DMS53 treated with DMSO at 0.1 percent for 48 hours (cell line): Measurements from ENCODE around the gene EPHB3.
A peak's percentile ranks its signal among the peaks of the same experiment; 100 is the strongest.

ENCODE experiments used
- DNase-seq: peaks from one replicate; lab custom pipeline; 2025; ENCODE audit not compliant: unreplicated experiment; lab: John Stamatoyannopoulos, UW

EPHB3 gene

GRCh38 chr3:184561061-184561912, at the start of gene EPHB3:
TSS of gene EPHB3 (plus strand) at chr3:184561785. CDS start at chr3:184562236, 451 bp downstream.
- DNase-seq = peak; percentile 93

- no peak for DNase-seq
These were observed 49.0 kb upstream of the EPHB3 start for GRCh38 chr3:184512621-184513020.

DNA sequence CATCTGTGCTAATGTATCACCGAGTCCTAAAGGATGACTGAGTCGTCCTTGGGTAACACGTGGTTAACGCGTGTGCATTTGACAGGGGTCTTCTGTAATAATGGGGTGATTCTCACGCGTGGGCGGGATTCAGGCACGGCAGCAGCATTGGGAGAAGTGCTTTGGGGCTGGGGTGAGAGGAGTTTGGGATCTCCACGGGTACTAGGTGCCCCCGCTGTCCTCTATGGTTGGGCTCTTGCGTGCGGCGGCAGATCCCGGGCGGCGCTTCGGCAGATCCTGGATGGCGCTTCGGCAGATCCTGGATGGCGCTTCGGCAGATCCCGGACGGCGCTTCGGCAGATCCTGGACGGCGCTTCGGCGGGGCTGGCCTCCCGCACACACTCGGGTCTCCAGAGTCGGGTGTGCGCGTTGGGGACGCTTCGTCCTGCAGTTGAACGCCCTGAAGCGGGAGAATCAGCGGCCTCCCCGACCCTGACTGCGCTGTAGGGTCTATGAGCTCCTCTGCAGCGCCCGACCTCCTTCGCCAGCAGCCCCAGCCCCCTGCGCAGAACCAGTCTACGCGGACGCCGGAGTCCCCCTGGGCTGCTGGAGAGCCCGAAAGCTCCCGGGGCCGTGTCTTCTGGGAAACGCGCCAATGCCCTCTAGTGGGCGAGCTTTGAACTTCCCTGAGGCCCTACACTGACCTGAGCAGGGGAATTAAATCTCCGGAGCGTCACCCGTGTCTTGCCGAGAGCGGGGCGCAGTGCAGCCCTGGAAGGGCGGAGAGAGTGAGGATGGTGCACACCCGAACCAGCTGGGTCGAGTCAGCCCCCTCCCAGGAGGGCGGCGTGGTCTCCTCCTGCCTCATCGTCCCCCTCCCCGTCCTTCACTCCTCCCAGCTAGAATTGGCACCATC, 48.1 kb upstream of the EPHB3 start:
- peak; percentile 66 for DNase-seq

- DNase-seq = no peak
These were observed 47.5 kb upstream of the EPHB3 start for GRCh38 chr3:184514171-184514490.

DNA sequence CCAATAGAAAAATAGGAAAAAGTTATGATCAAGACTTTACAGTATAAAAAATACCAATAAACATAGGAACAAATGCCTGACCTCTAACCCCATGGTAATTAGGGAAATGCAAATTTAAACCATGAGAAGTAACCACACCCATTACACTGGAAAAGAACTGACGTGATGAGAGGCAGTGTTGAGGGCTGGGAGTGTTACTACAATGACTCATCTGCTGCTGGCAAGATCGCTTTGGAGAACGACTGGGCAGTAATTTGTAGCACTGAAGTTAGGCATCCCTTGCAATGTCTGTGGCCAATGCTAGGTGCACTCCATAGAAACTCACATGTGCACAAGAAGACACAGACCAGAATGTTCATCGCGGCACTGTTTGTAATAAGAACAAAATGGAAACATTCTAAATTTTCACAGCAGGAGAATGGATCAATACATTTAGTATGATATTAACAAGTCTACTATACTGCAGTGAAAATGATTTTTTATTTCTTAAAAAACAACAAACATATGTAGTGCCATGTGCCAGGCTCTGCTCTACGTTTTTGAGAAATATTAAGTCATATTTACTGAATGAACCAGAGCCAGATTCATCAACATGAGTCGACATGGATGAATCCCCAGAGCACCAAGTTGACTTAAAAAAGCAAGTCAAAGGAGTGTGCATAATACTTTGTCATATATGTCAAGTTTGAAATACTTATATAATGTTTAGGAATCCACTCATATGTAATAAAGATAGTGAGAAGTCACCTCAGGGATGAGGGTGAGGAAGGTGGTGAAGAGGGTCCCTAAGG, 37.6 kb upstream of the EPHB3 start:
- peak; percentile 19 for DNase-seq

- no peak for DNase-seq
These were observed 36.6 kb upstream of the EPHB3 start for GRCh38 chr3:184524981-184525336.

- no peak for DNase-seq
These were observed 36.1 kb upstream of the EPHB3 start for GRCh38 chr3:184525337-184526087.

GRCh38 chr3:184526088-184526433, 35.5 kb upstream of the EPHB3 start:
- DNase-seq = no peak

DNA sequence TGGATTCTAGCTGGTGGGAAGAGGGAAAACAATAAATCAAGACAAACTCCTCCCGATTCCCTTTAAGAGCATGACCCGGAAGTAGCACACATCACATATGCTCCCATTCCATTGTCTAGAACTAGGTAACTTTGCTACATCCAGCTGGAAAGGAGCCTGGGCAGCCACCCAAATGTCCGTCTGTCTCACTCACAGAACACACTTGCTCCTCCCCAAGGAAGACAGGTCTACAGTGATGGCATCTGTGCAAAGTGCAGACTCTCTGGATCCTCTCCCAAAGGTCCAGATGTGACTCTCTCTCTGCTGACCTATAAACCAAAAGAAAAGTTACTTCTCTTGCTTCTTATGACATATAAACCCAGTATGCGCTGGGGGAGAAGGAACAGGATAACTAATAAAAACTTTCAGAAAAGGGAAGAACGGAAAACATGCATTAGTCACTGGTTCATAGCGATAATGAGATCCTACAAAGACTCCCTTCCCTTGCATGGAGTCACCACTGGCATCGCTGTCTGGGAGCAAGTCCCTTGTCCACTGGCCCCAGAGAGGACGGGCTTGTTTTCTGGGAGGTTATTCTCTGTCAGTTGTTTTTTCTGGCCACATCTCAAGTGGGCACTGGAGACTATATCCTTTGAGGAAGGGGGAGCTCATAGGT, 29.8 kb upstream of the EPHB3 start:
- no peak for DNase-seq

GRCh38 chr3:184532940-184533732, 28.4 kb upstream of the EPHB3 start:
- DNase-seq = no peak

GRCh38 chr3:184537885-184538665, 23.5 kb upstream of the EPHB3 start:
- no peak for DNase-seq

- DNase-seq = no peak
These were observed 22.7 kb upstream of the EPHB3 start for GRCh38 chr3:184538666-184539431.

DNA sequence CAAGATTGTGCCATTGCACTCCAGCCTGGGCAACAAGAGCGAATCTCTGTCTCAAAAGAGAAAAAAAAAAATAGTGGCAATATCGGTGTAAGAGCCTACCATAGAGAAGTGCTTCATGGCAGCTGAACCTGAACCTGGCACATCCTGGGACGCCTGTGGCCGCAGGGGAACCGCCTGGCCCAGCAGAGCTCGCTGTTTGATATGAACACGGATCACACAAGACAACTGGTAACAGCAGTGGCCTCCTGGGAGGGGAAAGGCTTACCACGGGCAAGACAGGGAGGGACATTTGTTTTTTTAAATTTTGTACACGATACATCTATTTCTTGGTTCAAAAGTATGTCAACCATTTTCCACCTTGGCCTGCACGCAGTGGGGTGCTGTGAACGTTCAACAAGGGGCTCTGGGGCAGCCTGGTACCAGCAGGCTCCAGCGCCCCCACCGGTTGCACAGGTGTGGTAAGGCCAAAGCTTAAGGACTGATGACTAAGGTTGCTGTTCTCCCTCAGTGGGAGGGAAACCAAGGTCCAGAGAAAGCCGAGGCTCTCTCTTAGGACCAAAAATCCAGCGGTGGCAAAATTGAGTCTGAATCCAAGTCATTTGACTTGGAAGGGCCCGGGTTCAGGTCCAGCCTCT, 21.7 kb upstream of the EPHB3 start:
- DNase-seq = no peak

DNA sequence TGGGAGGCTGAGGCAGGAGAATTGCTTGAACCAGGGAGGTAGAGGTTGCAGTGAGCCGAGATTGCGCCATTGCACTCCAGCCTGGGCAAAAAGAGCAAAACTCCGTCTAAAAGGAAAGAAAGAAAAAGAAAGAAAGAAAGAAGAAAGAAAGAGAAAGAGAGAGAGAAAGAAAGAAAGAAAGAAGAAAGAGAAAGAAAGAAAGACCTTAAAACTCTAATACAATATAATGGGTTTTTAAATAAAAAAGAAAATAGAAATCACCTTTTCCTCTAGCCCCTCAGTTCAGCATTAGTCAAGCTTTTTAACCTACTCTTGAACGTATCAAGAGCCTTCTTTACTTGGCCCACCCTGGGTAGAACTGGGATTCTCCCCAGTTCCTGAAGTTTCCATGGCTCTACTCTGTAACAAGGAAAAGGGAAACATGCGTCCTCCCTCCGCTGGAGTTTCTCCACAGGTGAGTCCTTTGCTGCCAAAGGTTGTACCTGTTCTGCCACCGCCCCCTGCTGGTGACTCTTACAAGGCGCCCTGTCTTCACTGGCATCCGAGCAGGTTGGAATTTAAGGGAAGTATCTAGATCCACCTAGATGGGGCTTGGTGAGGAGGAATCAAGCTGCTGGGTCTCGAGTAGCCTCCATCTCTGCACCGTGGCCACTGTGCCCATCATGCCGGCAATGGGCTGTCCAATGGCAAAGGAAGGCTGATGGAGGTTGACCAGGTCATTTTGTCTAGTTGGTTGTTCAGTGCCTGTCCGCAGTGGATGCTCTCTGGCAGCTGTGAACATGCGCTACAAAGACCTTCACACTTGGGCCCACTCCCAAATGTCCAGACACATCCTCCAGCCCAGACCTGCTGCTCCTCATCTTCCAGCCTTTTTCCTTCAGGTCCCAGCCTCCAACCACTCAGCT, 20.6 kb upstream of the EPHB3 start:
- DNase-seq = peak; percentile 64

DNA sequence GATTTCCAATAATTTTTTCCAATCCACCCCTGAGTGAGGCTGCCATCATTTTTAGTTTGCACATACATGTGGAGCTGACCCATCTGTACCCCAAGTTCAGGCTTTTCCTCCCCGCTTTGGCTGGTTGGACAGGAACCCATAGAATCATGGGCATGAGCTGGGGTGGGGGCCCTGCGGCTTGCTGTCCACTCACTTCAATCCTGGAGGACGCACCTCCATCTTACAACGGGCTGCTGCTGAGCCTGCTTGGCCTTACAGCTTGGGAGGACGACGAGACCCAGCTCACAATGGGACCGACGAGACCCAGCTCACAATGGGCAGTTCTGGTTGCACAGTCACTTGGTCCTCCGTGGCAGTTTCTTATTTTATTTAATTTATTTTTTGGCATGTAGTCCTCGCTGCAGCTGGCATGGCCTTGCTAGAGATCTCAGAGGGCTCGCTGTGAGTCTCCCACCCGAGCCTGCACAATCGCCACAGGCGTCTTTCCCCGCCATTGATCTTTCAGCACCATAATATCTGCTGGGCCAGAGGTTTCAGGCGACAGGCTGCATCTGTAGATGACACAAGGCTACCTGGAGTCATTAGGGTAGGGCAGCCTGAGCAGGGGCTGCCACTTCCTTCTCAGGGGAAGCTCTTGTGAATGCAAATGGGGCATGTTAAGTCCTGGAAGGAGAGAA, 19.6 kb upstream of the EPHB3 start:
- DNase-seq = no peak

- DNase-seq = no peak
These were observed 19.0 kb upstream of the EPHB3 start for GRCh38 chr3:184542577-184542976.
